H54 (cell line): ENCODE results near the gene SPRR2B.
"Not testable (repeated sequence)": the region's sequence is repeated elsewhere in the genome, so short reads cannot be mapped to it uniquely, and the experiment has no call there.

Source experiments
- DNase-seq: peaks from one replicate; pipeline ENCODE4 v3.0.0; 2011; ENCODE audit warnings: low spot score, mixed read lengths; ENCODE audit not compliant: insufficient read length
- FAIRE-seq: peaks from 3 replicates; lab custom pipeline; 2011; peaks lifted over from hg19 to GRCh38; lab: Jason Lieb, UNC
- POLR2A ChIP-seq: IDR thresholded peaks from 2 replicates; pipeline ENCODE4 v1.6.1; 2011; ENCODE audit warnings: low read depth, mild to moderate bottlenecking, low read length

The SPRR2B gene

GRCh38 chr1:153023109-153023508 lies 48.3 kb downstream of the SPRR2B start:
- no peak for DNase-seq
- no peak for FAIRE-seq
- TF ChIP-seq POLR2A, result no peak

GRCh38 chr1:153022340-153022739 lies 49.1 kb downstream of the SPRR2B start:
- DNase-seq, FAIRE-seq: not testable (repeated sequence)

GRCh38 chr1:153021829-153022228 lies 49.6 kb downstream of the SPRR2B start:
- not testable (repeated sequence) for FAIRE-seq, DNase-seq
